GM12892 (cell line): ENCODE results near the gene SOX6.

Experiments used
- POLR2A ChIP-seq: IDR thresholded peaks from 2 replicates; pipeline ENCODE4 v1.6.1; 2011; ENCODE audit warnings: low read depth, low read length, control low read depth
- POLR2AphosphoS5 ChIP-seq: IDR thresholded peaks from 2 replicates; pipeline ENCODE4 v1.6.1; 2011; ENCODE audit warnings: low read depth, low read length, control low read depth

DNA sequence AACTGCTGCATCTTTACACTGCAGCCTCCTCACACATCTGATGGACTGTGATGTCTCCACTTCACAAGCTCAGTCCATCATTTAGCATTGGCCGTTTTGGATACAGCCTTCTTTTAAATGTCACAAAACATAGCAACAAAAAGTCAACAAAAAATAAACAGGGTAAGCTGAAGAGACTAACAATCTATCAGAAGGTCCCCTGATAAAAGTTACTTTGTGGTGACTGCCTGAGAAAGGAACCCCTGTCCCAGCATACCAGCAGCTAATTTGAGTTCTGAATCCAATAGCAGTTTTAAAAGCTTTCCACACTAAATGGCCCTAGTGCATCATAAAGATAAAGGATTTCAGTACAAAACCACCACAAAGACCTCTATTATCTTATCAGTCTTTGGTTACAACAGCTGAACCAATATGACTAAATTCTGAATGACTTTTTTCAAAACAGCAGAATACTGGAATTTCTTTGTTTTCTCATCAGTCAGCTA, 162.4 kb downstream of the SOX6 start:
- no peak for TF ChIP-seq POLR2AphosphoS5
- no peak for TF ChIP-seq POLR2A
